ENCODE data around the gene NEURL2. TPM values are rescaled to one million over a fixed set of nuclear protein-coding genes. Genes with fewer than 3 reads are reported as not detected.
A peak's percentile ranks its signal among the peaks of the same experiment; 100 is the strongest.
"Not testable (repeated sequence)": the region's sequence is repeated elsewhere in the genome, so short reads cannot be mapped to it uniquely, and the experiment has no call there.

Gene NEURL2
- total RNA-seq, 1 experiment from 2014 or later: 9.0 TPM

DNA sequence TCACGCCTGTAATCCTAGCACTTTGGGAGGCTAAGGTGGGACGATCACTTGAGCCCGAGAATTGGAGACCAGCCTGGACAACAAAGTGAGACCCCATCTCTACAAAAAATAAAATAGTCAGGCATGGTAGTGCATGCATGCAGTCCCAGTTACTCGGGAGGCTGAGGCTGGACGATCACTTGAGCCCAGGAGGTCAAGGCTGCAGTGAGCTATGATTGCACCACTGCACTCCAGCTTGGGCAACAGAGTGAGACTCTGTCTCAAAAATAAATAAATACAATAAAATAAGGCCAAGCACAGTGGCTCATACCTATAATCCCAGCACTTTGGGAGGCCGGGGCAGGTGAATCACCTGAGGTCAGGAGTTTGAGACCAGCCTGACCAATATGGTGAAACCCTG is 10.3 kb upstream of the NEURL2 start:
- not testable (repeated sequence) for DNase-seq (ENCODE audit: low read depth)

DNA sequence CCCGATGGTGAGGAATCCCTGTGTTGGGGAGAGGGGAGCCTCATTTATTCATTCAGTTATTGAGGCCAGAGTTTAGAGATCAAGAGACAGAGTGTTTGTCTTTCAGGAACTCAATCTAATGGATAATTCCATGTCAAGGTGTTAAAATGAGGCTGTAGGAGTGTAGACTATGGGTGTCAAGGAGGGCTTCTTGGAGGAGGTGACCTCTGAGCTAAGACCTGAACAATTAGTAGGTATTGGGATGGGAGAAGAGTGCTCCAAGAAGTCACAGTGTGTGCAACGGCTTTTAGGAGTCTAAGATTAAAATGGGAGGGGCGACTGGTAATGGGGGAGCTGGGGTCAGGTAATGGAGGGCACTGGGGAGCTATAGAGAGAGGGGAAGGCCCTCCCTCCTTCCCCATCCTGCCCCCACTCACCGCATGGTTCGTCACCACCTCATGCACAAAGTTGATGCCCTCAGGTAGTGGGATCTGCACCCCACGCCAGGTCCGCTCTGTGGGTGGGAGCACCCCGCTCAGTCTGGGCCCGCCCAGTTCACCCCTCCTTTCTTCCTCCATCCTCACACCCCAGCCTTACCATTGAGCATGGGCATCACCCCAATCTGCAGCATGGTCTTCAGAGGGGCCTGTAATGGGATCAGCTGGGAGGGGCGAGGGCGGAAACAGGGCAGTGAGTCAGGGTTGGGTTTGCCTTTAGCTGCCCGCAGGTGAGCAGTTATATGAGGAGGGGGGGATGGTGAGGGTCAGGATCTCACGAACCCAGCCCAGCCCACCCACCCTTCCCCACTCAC is 8.2 kb upstream of the NEURL2 start:
- DNase-seq (ENCODE audit: low read depth): no peak

- no peak for DNase-seq (ENCODE audit: low read depth)
These were observed 7.3 kb upstream of the NEURL2 start for GRCh38 chr20:45898285-45898684.

DNA sequence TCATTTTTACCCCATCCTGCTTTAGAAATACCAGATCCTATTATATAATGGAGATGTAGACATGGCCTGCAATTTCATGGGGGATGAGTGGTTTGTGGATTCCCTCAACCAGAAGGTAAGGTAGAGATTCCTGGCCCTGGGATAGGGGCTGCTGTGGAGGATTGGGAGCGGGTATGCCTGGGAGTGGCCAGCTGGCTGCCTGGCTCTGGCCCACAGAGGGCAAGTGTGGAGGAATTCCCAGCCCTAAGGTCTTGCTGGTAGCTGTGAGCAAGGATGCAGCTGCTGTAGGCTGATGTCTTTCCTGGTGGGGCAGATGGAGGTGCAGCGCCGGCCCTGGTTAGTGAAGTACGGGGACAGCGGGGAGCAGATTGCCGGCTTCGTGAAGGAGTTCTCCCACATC is 6.7 kb upstream of the NEURL2 start:
- DNase-seq (ENCODE audit: low read depth): no peak

DNA sequence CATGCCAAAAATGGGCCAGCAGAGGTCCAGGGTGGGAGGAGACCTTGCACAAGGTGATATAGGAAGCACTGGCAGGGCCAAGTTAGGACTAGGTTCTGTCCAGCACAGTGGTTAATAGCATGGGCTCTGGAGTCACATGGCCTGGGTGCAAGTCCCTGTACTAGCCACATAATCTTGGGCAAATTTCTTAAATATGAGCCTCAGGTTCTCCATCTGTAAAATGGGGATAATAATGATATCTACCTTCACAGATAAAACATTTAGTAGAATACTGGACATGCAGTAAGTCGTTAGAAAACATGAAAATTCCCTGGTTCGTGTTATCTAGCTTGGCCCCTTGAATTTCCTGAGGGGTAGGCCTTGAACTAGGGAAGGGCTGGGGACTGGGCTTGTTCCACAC is 6.3 kb upstream of the NEURL2 start:
- no peak for DNase-seq (ENCODE audit: low read depth)

- DNase-seq (ENCODE audit: low read depth): no peak
These were observed 5.7 kb upstream of the NEURL2 start for GRCh38 chr20:45896641-45897161.

- DNase-seq (ENCODE audit: low read depth): no peak
These were observed 3.8 kb upstream of the NEURL2 start for GRCh38 chr20:45894797-45895196.

DNA sequence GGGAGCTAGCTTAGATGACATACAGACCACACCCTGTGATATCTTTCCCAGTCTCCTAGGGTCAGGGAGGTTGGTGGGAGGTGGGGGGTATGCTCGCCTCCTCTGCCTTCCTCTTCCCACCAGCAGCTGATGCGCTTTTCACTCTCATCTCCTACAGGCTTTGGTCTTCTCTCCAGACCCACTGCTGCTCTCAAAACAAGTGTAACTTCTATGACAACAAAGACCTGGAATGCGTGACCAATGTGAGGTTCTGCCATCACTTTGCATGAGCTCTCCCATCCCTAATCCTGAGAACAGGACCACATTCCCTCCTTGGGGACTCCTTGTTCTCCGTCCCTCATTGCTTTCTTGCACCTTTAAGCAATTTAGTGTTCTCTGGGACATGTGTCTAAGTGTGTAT is 2.8 kb upstream of the NEURL2 start:
- DNase-seq (ENCODE audit: low read depth): no peak

- DNase-seq (ENCODE audit: low read depth): no peak
These were observed 2.0 kb upstream of the NEURL2 start for GRCh38 chr20:45892828-45893500.

GRCh38 chr20:45892049-45892825 is 1.2 kb upstream of the NEURL2 start:
- peak; percentile 47 for DNase-seq (ENCODE audit: low read depth)

DNA sequence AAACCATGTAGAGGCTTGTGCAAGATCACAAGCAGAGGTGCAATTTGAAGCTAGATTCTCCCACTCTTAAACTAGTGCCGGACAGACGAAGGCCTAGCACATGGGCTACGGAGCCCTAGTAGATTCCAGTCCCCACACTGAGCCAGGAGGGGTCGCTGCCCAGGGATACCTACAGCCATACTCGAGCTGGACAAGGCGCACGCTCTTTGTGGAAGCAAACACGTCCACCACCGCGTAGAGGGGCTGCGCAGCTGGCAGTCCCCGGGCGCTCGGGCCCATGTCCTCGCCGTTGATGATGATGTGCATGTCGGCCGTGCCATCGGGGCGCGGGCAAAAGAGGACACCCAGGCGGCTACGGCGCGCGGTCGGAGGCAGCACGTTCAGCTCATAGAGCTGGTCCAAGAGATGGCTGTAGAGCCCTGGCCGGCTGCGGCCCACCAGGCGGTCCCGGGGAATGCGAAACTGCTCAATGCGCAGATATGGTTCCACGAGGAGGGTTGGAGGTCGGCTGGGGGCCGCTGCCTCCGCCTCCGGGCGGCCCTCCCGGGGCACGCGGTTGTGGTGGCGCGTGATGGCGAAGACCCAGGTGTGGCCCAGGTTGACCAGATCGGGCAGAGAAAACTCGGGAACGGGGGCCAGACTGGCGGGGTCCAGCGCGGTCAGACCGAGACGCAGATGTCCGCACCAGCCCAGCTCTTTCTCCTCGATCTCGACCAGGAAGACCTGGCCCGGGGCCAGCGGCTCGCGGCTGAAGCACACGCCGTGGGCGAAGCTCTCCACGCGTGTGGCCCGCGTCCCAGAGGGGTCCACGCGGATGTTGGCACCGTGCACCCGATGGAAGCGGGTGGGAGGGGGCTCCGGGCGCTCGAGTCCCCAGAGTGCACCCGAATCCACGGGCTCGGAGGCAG is 677 bp downstream of the NEURL2 start:
- DNase-seq (ENCODE audit: low read depth): peak; percentile 80

DNA sequence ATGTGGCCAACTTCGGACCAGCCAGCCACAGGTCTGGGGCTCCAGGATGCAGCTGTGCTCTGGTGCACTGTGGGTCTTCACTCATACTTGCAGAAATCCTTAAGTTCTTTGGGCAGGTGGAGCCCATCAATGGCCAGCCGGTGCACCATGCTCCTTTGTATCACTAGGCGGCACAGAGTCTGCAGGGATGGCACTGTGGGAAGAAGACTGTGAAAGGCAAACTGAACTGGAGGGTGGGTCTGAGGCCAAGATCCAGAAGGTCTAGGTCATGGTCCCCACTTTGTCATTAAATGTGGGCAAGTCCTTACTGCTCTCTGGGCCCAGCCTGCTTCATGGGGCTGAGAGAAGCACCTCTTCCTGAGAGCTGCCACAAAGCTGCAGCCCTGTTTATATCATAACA is 2.3 kb downstream of the NEURL2 start:
- no peak for DNase-seq (ENCODE audit: low read depth)

- DNase-seq (ENCODE audit: low read depth): no peak
These were observed 3.7 kb downstream of the NEURL2 start, which contains the start of gene SPATA25 for GRCh38 chr20:45887346-45887715. Gene SPATA25 (minus strand): TSS chr20:45887622. CDS start chr20:45887590, 32 bp downstream.

DNA sequence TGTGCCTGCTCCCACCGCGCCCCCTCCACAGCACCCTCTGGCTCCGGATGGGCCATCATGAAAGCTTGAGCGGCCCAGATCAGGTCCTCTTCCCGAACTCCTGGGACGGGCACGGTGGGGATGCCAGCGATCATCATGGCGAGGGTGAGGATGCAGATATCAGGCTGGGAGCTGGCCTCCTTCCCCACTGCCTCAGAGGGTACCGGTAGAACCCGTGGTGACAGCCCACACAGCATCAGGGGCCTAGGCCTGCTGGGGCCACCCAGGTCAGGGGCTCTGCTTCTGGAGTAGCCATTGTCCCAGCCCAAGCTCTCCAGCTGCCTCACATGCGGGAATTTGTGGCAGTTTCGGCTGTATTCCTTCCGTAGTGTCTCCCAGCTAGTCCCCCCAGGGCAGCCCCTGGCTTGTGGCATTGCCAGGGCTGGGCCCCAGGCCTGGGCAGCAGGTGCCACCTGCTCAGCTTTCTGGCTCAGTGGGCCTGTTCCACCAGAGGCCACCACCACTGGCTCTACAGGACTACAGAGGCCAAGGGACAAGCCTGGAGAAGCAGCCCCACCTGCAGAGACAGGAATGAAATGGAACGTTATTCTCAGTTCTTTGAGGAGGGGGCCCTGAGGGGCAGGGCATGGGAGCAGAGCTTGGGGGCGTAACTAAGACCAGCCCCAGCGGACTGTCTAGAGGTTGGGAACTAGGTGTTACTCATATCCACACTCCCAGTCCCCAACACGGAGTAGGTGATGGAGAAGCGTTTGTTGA is 4.2 kb downstream of the NEURL2 start:
- no peak for DNase-seq (ENCODE audit: low read depth)

DNA sequence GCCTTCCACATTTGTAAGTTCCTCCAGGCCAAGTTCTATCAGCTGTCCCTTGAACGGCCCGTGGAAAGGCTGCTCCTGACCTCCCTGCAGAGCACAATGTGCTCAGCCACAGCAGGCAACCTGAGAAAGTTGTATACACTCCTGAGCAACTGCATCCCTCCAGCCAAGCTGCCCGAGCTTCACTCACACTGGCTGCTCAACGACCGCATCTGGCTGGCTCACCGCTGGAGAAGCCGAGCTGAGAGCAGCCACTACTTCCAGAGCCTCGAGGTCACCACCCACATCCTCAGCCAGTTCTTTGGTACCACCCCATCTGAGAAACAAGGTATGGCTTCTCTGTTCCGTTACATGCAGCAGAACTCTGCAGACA is 7.9 kb downstream of the NEURL2 start:
- no peak for DNase-seq (ENCODE audit: low read depth)

GRCh38 chr20:45882469-45883099 is 8.4 kb downstream of the NEURL2 start:
- no peak for DNase-seq (ENCODE audit: low read depth)

DNA sequence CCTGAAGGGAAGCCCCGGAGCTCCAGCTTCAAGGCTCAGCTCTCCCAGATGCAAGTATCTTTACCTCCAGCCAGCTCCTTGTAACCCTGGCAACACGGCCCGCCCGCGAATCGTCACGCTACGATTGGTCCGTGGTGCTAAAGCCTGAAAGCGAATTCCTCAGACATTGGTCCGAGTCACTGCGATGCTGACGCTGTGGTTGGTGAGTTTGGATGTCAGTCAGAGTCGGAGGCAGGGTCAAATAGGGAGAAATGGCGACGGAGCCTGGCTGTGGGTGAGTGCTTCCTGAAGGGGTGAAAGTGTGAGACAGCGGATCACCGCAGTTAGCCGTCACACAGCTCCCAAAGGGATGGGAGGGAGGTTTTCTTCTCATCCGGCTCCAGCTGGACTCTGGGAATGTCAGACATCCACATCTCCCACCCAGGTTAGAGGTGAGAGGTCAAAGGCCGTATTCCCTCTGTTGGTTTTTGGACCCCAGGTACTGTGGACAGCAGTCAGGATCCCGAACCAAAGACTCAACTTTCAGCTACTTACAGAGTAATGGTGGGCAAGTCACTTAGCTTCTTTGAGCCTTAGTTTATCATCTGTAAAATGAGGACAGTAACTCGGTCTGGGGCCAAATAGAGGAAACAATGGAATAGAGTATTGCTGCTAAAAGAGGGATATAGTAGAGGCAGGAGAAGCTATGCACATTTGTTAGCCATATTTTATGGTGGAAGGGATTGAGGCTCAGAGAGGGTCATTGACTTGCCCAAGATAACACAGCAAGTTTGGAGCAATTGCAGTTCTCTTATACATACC is 9.8 kb downstream of the NEURL2 start, which contains the start of gene ZSWIM1:
ZSWIM1 (plus strand) TSS at position 240 of the 801 bp plus-strand sequence. CDS start 1,366 bp downstream, outside the sequence.
- DNase-seq (ENCODE audit: low read depth): peak; percentile 99

DNA sequence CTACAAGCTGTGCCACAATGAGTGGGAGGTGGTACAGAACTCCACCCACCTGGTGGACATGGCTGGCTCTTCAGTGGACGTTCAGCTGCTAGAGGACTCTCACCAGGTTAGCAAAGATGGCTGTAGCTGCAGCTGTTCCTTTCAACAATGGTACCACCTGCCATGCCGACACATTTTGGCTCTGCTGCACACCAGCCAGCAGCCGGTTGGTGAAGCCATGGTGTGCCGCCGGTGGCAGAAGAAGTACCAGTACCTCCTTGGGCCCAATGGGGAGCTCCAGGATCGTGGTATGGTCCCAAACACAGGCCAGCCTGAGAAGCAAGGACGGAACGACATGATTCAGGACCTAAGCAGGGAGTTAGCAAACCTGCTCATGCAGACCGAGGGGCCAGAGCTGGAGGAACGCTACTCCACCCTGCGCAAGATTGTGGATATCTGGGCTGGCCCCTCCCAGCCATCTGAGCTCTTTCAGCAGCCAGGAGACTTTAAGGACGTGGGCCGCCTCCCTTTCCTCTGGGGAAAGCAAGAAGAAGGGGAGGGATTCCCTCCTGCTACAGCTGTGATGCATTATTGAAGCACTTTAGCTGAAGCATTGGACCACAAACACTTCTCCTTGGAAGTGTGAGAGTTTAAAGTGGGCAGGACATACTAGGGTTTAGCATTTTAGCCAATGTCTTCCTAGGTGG is 12.8 kb downstream of the NEURL2 start:
- no peak for DNase-seq (ENCODE audit: low read depth)

All from LHCN-M2 (cell line).